Measurements from ENCODE around the gene ATP8A2.

Gene ATP8A2

GRCh38 chr13:25756912-25757311 is 385.1 kb downstream of the ATP8A2 start:
- no peak for TF ChIP-seq CTCF (conservative IDR thresholded peaks at IDR 0.05; ENCODE audit: control insufficient read depth, insufficient read depth, low read depth, low read length)
- DNase-seq (ENCODE audit: low read depth) = no peak
- H3K4me3 ChIP-seq (ENCODE audit: control insufficient read depth, low read depth, low read length) = no peak overlapping the region

- TF ChIP-seq CTCF (conservative IDR thresholded peaks at IDR 0.05; ENCODE audit: control insufficient read depth, insufficient read depth, low read depth, low read length) = no peak
- no peak overlapping the region for H3K4me3 ChIP-seq (ENCODE audit: control insufficient read depth, low read depth, low read length)
- no peak for DNase-seq (ENCODE audit: low read depth)
These were observed 389.3 kb downstream of the ATP8A2 start for GRCh38 chr13:25761041-25761440.

GRCh38 chr13:25762281-25762680 is 390.5 kb downstream of the ATP8A2 start:
- TF ChIP-seq CTCF (conservative IDR thresholded peaks at IDR 0.05; ENCODE audit: control insufficient read depth, insufficient read depth, low read depth, low read length) = no peak
- no peak overlapping the region for H3K4me3 ChIP-seq (ENCODE audit: control insufficient read depth, low read depth, low read length)
- DNase-seq (ENCODE audit: low read depth) = no peak

- TF ChIP-seq CTCF (conservative IDR thresholded peaks at IDR 0.05; ENCODE audit: control insufficient read depth, insufficient read depth, low read depth, low read length) = no peak
- no peak overlapping the region for H3K4me3 ChIP-seq (ENCODE audit: control insufficient read depth, low read depth, low read length)
- DNase-seq (ENCODE audit: low read depth) = no peak
These were observed 391.1 kb downstream of the ATP8A2 start for GRCh38 chr13:25762795-25763377.

DNA sequence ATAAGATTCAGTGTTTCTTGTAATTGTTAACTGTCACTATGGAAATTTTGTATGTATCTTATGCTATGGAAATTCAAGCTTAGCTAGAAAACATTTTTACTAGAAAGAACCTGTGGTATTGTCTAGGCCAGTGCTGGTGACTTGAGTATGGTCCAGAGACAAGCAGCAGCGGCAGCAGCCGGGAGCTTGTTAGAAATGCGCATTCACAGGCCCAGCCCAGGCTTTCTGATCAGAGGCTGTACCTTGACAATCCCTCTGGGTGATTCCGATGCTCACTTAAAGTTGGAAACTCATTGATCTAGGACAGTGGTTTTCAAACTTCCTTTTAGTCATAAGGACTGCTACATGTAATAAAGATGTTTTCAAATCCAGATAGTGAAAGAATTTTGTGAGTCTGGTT is 392.6 kb downstream of the ATP8A2 start:
- no peak for TF ChIP-seq CTCF (conservative IDR thresholded peaks at IDR 0.05; ENCODE audit: control insufficient read depth, insufficient read depth, low read depth, low read length)
- no peak overlapping the region for H3K4me3 ChIP-seq (ENCODE audit: control insufficient read depth, low read depth, low read length)
- DNase-seq (ENCODE audit: low read depth) = no peak

DNA sequence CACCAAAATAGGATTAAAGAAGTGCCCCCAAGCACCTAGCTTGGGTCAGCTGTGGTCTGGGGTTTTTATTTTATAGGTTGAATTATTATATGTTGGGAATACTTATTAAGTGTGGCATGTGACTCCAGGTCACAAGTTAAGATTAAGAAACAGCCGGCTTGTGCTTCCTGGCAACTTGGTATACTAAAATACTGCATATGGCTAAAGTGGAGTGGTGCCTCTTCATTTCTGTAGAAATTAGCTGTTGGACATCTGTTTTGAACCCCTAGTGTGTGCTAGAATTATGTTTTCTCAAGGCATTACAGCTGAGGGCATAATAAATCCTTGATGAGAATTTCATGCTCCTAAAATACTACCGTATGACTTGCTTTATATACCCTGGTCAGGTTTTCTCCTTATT is 393.5 kb downstream of the ATP8A2 start:
- no peak for TF ChIP-seq CTCF (conservative IDR thresholded peaks at IDR 0.05; ENCODE audit: control insufficient read depth, insufficient read depth, low read depth, low read length)
- DNase-seq (ENCODE audit: low read depth) = no peak
- H3K4me3 ChIP-seq (ENCODE audit: control insufficient read depth, low read depth, low read length) = no peak overlapping the region

DNA sequence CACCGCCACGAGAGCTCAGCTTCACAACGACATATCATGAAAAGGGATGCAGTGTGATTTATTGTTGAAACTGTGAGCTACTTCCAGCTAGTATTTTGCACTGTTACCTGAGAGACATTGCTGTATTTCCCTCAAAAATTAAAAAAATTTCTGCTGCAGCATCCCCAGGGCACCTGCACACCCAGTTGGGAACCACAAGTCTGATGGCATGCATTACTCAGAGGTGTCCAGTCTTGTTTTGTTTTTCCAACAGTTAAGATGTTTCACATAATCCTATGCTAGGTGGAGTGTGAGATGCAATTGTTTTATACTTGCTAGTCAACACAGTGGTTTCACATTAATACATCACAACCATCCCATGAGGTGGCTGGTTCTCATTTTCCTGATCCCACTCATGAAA is 394.8 kb downstream of the ATP8A2 start:
- H3K4me3 ChIP-seq (ENCODE audit: control insufficient read depth, low read depth, low read length) = no peak overlapping the region
- no peak for TF ChIP-seq CTCF (conservative IDR thresholded peaks at IDR 0.05; ENCODE audit: control insufficient read depth, insufficient read depth, low read depth, low read length)
- no peak for DNase-seq (ENCODE audit: low read depth)
